Activated naive CD8-positive, alpha-beta T cell treated with anti-CD3 and anti-CD28 coated beads, Interleukin-2, amount 50 U/mL, for 16 hours (primary cell): ENCODE results near the gene TSR3.

Experiments
- DNase-seq: peaks from one replicate; pipeline ENCODE4 v3.0.0-alpha.2; 2020; ENCODE audit warnings: low read depth, low spot score

TSR3 gene

GRCh38 chr16:1325673-1326371 lies 25.9 kb downstream of the TSR3 start:
- DNase-seq = no peak

- DNase-seq = no peak
Observed at GRCh38 chr16:1325261-1325660, 26.4 kb downstream of the TSR3 start.

DNA sequence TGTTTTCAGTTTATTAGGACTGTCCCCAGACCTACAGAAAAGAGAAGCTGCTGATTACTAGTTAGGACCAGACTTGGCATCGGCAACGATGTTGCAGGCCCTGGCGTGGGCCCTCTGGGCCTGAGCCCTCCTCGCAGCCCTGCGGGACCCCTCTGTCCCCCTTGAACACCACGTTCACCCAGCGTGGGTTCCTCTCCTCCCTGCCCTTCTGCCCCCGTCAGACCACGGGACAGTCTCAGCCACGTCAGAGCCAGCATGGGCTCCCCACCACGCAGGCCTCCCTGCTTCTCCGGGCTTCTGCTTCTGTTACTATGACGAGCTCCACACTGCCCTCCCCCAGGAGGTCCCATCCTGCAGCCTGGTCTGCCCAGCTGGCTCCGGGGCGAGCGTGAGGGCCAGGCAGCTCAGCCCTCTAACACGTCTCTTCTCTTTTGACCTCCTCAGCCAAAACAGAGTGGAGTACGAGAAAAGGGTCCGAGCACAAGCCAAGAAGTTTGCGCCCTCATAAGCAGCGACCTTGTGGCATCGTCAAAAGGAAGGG lies 27.3 kb downstream of the TSR3 start:
- DNase-seq = no peak

DNA sequence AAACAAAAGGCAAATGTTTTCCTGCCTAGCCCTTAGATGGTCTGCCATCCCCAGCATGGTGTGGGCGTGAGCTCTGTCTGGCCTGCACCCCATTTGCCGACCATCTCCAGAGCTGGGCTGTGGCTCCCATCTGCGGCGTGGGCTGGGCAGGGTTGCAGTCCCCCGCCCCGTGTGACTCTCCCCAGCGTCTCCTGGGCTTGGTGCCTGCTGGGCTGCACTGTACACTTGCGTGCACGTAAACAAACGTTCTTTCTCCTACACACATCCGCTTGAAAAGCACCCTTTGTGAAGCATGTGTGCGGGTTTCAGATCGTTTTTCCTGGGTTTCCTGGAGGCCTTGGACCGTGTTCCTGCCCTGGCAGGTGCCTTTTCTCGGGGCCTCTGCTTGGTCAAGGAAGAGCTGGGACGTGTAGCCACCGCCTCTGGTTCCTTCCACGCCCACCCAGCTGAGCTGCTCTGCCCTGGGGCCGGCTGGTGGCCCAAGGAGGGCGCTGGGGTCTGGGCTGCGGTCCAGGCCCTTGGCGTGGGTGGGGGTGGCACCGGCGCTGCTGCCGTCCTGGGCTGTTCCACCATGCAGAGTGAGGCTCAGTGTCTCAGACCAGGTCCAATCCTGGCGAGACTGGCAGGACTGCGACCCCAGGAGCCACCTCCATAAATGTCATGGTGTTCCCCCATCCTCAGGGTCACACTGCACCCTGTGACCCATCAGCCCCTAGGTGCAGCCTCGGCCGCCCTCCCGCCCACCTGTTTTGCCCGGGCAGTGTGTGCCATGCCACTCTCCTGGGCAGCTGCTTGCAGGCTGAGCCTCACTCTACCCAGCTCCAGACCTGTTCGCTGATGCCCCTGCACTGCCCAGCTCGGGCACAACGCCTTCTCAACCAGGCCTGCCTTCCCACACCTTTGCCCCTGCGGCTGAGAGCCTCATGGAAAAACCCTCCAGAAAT lies 28.1 kb downstream of the TSR3 start:
- no peak for DNase-seq

DNA sequence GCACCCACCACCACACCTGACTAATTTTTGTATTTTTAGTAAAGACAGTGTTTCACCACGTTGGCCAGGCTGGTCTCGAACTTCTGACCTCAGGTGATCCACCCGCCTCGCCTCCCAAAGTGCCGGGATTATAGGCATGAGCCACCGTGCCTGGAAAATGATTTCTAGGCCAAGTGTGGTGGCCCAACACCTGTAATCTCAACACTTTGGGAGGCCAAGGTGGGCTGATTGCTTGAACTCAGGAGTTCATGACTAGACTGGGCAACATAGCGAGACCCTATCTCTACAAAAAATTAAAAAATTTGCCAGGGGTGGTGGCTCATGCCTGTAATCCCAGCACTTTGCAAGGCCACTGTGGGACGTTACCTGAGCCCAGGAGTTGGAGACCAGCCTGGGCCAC lies 29.3 kb downstream of the TSR3 start:
- DNase-seq = no peak

- DNase-seq = no peak
Observed at GRCh38 chr16:1320658-1321240, 30.9 kb downstream of the TSR3 start.

- no peak for DNase-seq
Observed at GRCh38 chr16:1320097-1320496, 31.6 kb downstream of the TSR3 start.

DNA sequence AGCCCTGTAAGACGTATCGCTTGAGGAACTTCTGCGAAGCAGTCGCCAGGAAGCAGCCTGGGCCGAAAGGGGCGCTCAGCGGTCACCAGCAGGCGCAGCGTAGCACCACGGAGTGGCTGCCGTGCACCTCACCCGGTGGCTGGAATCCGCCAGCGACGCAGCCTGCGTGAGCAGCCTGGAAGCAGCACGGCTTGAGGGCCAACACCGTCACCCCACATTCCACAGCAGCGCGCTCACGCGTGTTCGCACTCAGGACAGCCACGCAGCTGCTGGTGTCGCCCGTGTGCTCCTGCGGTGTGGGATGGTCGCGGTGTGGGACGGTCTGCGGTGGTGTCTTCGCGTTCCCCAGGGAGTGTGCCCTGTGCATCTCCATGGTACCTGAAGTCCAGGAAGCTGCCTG lies 32.6 kb downstream of the TSR3 start:
- no peak for DNase-seq

DNA sequence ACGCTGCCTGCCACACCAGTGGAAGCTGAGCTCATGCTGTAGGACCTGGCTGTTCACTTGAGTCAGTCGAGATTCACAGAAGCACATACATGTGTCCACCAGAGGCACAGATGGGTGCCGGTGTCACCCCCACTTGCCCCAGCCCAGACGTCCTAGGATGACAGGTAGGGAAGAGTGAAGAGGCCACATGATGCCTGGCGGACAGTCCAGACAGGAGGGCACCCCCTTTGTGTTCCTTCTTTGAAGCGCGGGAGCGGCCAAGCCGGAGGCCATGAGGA lies 33.5 kb downstream of the TSR3 start:
- DNase-seq = no peak

DNA sequence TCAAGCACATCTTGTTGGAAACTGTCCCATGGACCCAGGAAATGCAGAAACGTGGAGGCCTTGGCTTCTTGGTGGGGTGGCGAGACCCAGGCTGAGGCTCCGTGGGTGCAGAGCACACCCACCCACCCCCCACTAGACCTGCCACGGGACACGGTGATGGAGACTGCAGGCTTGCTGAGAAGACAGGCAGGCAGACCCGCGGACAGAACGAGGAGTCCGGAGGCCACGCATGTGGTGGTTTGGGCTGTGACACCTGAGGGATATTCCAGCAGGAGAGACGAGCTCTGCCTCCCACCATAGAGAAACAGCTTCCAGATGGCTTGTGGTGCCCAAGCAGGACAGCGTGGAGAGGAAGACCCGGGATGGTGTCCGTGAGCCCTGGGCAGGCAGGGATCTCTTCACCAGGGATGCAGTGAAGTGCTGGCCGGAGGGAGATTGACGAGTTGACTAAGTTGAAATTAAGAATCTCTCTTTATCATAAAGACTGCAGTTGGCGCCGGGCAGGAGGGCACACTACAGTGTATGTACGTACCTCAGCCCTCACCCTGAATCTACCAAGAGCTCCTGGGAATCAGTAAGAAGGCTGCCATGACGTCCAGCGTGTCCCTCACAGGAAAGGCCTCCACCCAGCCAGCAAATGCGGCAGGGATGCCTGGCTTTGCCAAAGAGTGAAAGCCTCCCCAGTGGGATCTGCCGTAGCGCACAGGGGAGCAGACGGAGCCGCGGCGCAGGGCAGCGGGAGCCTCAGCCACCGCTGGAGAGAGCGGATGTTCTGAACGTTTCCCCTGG lies 34.0 kb downstream of the TSR3 start:
- DNase-seq = no peak

- DNase-seq = no peak
Observed at GRCh38 chr16:1316033-1316405, 35.7 kb downstream of the TSR3 start.

- no peak for DNase-seq
Observed at GRCh38 chr16:1315081-1316032, 36.3 kb downstream of the TSR3 start.

- no peak for DNase-seq
Observed at GRCh38 chr16:1314399-1315068, 37.1 kb downstream of the TSR3 start.

- no peak for DNase-seq
Observed at GRCh38 chr16:1313721-1314369, 37.8 kb downstream of the TSR3 start.

- DNase-seq = no peak
Observed at GRCh38 chr16:1312903-1313302, 38.8 kb downstream of the TSR3 start.

GRCh38 chr16:1312467-1312816 lies 39.2 kb downstream of the TSR3 start:
- no peak for DNase-seq

- DNase-seq = no peak
Observed at GRCh38 chr16:1311738-1312466, 39.8 kb downstream of the TSR3 start.

DNA sequence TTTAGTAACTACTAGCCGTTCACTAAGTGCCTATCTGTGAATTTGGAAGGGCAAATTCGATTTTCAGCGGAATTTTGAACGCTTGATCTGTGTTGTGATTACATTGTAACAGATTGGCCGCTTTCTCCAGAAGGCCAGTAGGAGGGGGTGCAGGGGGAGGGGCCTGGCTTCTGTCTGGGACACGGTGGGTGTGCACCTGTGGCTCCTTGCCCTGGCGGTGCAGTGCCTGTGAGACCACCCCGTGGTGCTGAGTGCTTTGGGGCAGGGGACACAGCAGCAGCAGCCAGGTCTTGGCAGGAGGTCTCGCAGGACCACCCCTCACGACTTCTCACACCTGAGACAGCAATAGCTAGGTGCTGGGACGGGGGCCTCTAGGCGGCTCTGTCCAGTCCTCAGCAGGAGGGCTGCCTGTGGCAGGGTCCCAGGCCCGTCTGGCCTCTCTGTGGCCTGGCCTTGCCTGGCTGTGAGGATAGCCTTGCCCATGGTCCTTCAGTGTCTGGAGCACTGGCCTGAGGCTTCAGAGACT lies 40.4 kb downstream of the TSR3 start:
- no peak for DNase-seq

GRCh38 chr16:1310832-1311200 lies 40.9 kb downstream of the TSR3 start:
- DNase-seq = no peak
